DMS 273 (cell line): ENCODE measurements around the gene STARD3.
A peak's percentile ranks its signal among the peaks of the same experiment; 100 is the strongest.

Experiments used
- DNase-seq: peaks from one replicate; lab custom pipeline; 2025; ENCODE audit not compliant: unreplicated experiment; lab: John Stamatoyannopoulos, UW

Gene STARD3

GRCh38 chr17:39669897-39670735 lies 33.2 kb downstream of the STARD3 start:
- no peak for DNase-seq

DNA sequence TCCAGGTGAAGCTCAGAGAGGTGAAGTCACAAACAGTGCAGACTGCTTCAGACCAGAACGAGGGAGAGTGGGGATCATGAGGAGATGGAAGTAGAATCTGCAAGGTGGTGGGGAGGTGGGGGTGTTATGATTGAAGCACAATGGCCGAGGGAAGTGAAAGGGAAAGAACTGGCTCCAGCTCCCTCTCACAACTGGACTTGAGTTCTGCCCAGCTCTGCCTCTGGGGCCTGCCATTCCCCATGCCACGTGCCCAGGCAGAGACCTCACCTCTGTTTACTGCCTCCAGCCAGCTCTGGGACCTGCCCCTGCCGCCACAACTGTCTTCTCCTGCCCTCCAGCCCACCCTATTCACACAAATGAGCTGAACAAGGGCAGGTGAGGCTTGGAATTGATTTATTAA lies 33.8 kb downstream of the STARD3 start:
- no peak for DNase-seq

- peak; percentile 71 for DNase-seq
Measured at GRCh38 chr17:39671651-39672521, 34.9 kb downstream of the STARD3 start.

GRCh38 chr17:39672522-39673334 lies 35.8 kb downstream of the STARD3 start:
- DNase-seq, result no peak

GRCh38 chr17:39673335-39674081 lies 36.6 kb downstream of the STARD3 start:
- no peak for DNase-seq

- DNase-seq, result no peak
Measured at GRCh38 chr17:39674179-39674578, 37.2 kb downstream of the STARD3 start.

GRCh38 chr17:39674702-39675389 lies 37.9 kb downstream of the STARD3 start:
- DNase-seq, result peak; percentile 41

DNA sequence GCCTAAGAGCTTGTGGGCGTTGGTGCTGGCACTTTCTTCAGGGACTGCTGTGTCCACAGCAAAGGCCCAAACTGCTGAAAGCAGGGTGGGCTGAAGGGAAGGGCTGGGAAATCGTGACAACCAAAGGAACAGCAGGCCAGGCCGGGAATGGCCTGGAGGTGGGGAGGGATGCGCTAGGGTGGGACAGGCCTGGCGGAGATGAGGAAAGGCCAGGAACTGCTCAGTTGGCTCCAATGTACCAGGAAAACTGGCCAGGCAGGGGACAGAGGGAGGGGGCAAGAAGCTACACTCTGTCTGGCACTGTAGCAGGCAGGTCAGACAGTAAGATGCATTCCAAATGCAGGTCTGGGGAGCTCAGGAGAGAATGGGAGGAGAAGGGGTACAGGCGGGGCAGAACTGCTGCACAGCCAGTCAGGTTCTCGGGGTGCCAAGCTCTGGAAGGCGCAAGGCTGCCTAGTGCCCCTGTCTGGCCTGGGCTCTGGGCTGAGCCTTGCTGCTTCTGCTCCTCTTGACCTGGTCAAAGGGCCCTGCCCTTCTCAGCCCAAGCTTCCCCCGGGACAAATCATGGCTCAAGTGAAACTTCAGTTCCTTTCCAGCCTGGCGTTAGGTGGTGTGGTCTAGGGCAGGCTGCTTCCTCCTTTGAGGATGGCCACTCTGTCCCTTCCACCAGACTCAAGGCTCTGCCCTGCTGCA lies 38.6 kb downstream of the STARD3 start:
- no peak for DNase-seq

- DNase-seq, result peak; percentile 48
Measured at GRCh38 chr17:39676198-39676819, 39.4 kb downstream of the STARD3 start.

DNA sequence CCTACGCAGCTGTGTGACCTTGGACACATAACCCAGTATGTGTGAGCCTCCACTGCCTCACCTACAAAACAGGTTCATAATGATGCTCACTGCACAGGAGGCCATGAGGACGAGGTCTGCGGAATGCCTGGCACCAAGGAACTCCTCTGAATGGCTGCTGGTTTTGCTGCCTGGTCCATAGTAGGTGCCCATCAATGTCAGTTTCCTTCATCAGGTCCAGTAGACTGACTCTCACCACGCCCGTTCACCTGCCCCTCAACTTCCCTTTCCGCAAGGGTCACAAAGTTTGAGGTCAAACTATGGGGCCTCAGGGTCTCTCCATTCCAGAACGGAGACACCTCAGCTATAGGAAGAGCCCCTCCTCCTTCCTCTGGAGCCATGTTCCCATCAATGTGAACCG lies 40.1 kb downstream of the STARD3 start:
- DNase-seq, result no peak

GRCh38 chr17:39677542-39678339 lies 40.8 kb downstream of the STARD3 start:
- DNase-seq, result peak; percentile 42

DNA sequence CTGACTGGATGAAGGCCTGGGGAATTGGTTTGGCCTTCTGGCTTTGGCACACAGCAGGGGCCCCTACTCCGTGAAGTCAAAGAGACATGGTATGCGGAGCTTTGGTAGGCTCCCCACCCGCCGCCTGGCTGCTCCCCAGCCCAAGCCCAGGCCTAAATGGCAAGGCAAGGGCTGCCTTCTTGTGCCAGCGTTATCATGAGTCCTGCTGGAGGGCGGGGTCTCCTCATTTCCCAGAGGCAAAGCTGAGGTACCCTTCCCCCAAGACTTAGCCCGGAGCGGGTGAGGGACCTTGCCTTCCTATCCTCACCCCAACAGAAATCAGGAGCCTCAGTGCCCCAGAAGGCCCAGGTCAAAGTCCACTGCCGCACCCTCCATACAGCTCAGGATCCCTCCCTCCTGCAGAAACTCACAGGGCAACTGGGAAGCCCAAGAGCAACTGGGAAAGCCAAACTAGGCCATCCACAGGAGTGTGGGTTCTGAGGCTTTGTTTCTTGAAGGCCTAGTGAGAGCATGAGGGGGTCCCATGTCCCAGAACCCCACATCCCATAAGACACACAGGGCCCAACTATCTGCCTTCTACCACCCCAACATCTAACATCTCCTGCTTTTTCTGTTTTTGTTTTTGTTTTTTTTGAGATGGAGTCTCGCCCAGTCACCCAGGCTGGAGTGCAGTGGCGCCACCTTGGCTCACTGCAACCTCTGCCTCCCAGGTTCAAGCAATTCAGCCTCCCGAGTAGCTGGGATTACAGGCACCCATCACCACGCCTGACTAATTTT lies 41.6 kb downstream of the STARD3 start:
- DNase-seq, result no peak

DNA sequence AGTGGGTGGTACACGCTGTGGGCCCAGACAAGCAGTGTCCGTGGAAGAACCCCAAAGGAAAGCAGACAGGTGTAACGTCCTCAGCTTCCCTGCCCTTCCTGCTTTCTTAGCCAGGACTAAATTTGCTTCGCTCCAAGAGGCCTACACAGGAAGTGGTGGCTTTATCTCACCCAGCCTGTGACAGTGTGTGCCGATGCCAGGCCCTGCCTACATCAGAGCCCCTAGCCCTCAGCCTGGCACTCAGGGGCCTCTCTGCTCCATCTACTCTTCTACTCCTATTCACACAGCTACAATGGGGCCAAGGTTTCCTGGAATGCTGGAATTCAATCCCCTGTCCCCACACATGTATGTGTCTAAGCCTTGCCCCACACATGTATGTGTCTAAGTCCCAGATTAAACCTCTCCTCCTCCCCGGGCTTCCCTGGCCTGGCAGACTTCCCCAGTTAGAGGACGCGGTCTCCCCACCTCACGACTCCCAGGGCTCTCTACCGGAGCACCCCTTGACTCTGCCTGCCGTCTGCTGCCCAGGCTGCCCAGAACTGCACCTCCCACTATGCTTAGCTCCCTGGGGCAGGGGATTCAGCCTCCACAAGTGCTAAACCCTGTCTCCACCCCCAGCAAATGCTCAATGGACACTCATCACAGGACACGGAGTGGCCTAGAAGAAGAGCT lies 42.7 kb downstream of the STARD3 start:
- no peak for DNase-seq

- no peak for DNase-seq
Measured at GRCh38 chr17:39683295-39683939, 46.5 kb downstream of the STARD3 start.

DNA sequence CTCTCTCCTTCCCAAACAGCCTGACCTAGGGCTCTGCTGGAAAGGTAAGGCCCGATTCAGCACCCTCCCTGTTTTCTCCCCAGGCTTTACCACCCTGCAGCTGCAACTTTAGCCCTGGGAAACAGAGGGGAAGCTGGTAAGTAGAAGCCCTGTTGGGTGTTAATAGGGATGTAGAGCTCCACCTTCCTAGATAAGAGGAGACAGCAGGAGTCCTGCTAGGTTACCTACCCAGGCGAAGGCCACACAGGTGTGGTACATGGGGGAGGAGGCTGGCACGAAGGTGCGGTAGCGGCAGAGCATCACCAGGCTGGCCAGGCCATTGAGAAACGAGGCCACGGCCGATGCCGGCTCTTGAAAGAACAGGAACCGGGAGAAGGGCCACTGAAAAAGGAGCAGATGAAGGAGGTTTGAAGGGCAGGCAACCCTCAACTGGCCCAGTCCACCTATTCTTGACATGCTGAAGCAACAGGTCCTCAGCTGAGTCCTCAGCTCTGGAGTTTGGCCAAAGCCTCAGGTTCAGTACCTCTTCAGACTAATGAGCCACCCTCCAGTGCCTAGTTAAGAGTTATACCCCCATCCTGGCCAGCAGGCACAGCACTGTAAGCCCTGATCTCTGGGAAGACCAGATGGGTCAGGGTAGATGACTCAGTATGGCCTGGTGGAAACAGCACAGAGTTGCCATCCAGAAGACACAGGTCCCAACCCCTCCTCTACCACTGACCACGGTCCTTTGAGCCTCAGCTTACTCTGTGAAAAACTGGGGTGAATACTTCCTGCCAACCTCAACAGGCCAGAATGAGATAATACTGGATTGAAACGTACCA lies 47.6 kb downstream of the STARD3 start:
- DNase-seq, result no peak
